ENCODE data around the gene LAMB4.

Gene LAMB4

DNA sequence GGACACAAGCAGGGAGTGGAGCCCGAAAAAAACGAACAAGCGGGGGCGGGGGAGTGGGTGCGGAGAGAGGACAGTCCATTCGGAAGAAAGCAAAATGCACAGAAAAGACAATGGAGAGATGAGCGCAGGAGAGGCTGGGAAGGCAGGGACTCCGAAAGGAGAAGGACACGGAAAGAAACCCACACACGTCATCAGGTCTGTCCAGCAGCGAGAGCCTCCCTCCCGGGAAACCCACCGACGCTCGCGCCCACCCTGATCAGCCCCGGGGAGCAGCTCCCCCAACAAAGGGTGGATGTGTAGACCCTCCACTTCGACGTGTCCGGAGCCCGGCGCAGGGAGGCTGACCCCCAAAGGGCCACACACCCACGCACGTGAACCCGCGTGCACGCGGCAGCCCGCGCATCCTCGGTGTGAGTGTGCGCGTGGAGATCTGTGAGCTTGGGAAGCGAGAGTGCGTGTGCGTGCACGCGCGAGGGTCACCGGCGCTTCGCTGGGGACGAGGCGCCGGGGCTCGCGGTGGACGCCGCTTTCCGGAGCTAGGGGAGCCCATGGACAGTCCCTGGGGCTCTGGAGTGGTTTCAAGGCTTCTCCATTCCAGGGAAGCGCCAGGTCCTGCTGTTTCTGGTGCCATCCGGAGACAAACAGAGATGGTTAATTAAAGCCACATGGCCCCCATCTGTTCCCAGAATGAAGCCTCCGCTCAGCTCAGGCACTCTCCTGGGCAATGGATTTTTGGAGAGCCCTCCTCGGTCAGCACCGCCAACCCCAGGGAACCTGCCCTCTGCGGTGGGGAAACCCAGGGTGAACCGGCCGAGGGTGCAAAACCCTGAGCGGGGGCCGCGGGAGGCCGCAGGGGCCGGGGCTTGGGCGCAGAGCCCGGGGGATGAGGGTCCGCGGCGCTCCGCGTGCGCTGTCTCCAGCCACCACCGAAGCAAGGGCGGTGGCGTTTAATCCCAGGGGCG, 128.1 kb downstream of the LAMB4 start:
- in situ Hi-C loops (cut with HindIII; ENCODE audit: low sequenced_read_pairs), result no loop called here

- in situ Hi-C loops (cut with HindIII; ENCODE audit: low sequenced_read_pairs), result no loop called here
Measured at GRCh38 chr7:108000875-108001763, 129.0 kb downstream of the LAMB4 start.

DNA sequence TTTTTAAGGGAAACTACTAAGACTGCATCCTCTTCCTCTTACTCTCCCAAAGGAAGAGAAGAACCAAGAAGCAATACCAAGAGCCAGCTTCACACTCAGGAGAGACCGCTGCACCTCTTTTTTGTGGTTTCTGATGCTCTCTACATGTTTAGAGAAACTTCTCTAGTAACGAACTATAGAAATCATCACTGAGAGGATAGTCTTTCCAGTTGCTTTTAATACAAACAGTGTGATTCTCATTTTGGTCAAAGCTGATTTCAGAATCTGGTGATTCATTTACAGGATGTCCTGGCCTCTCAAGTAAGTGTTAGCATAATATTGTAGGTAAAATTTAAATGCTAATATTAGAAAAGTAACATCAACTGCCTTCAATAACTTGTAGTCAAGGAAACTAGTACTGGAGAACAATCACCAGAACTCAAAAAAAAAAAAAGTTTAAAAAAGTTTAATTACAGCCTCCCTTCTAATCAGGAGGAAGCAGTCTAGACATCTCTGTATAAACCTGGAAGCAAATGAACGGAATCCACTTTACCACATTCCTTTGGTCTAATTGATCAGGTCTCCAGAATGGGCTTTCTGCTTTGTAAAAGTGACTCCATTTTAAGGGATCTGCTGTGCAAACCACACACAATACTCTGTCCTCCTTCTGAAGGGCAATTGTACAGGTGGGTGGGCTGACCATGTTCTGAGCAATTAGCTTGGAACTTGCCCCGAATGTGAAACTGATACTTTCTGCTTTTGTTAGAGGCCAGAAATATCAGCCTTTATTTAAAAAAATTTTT, 130.2 kb downstream of the LAMB4 start:
- in situ Hi-C loops (cut with HindIII; ENCODE audit: low sequenced_read_pairs), result no loop called here

- in situ Hi-C loops (cut with HindIII; ENCODE audit: low sequenced_read_pairs), result no loop called here
Measured at GRCh38 chr7:107998660-107999480, 131.3 kb downstream of the LAMB4 start.

DNA sequence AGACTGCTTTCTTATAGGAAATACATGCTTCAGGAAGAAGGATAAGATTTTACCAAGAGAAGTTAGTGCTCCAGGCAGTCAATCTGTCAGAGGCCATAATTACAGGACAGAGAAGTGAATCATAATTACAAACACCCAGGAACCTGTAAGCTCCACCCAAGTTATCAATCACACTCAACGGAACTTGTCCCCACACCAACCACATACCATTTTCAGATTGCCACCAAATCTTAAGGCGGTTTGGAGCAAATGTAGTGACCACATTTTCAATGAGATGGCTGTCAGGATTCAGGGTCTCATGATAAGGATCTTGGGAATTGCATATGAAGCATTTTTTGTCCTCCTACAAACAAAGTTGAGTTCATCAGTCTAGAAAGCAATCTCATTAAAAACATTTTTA, 132.0 kb downstream of the LAMB4 start:
- in situ Hi-C loops (cut with HindIII; ENCODE audit: low sequenced_read_pairs), result no loop called here

DNA sequence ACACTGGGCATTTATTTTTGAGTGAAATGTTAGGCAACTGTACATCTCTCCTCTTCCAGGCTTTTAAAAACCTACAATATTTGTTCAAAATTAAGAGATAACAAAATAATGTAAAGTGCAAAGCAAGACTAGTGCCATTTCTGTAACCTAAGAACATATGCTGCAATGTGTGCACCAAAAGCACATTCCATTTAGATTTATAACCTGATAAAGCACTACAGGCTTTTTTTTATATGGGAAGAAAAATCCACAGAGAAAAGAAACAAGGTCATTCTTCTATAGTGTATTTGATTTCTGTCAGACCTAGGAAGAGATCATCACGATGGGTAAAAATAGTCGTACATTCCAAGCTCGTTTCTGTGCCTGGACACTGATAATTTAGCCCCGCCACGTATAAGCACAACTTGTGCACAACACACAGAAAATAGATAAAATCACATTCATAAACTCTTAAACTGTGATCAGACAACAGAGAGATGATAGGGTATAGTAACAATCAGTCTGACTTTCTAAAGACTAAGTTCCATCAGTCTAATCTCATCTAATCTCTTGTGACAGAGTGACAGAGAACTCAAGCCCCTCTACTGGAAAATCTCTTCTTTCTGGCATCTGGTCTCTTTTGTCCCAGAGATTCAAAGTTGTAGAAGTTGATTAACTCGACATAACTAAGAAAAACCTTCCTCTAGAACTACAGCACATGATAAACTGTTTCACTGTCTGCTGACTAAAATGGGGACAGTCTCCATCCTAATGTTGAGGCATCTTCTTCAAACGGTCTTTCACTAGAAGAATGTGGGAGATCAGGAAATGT, 133.9 kb downstream of the LAMB4 start:
- in situ Hi-C loops (cut with HindIII; ENCODE audit: low sequenced_read_pairs), result no loop called here

GRCh38 chr7:107995184-107996071, 134.7 kb downstream of the LAMB4 start:
- in situ Hi-C loops (cut with HindIII; ENCODE audit: low sequenced_read_pairs), result no loop called here

DNA sequence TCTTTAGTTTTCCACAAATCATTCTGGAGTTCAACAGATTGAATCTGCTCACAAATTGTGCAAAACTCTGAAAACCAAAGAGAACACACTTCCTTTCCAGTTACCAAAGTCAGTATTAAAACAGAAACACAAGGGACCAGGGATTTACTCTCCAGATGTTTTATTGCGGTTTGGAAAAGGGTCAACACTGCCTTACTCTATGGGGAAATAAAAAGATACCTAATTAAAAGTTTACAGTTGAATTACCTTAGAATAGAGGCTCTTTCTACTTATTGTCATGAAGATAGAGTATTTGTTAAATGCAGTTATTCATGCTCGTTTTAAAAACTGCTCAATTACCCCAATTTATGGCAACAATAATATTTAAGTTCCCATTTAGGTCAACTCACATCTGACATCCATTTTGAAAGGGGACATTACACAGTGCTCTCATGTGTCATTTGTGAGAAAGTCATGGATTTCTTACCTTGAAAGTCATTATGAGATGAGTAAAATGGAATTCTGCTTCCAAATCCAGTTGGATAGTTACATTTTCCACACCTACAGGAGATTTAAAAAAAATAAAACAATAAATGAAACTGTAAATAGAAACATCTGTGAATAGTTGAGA, 135.6 kb downstream of the LAMB4 start:
- in situ Hi-C loops (cut with HindIII; ENCODE audit: low sequenced_read_pairs), result no loop called here

GRCh38 chr7:107993891-107994291, 136.3 kb downstream of the LAMB4 start:
- in situ Hi-C loops (cut with HindIII; ENCODE audit: low sequenced_read_pairs), result no loop called here

- in situ Hi-C loops (cut with HindIII; ENCODE audit: low sequenced_read_pairs), result no loop called here
Measured at GRCh38 chr7:107989618-107990373, 140.4 kb downstream of the LAMB4 start.

GRCh38 chr7:107982918-107983389, 147.2 kb downstream of the LAMB4 start:
- in situ Hi-C loops (cut with HindIII; ENCODE audit: low sequenced_read_pairs), result loop anchor here (5.0 kb wide), 1 partner anchor 51 kb away; no protein-coding TSS in a partner anchor

DNA sequence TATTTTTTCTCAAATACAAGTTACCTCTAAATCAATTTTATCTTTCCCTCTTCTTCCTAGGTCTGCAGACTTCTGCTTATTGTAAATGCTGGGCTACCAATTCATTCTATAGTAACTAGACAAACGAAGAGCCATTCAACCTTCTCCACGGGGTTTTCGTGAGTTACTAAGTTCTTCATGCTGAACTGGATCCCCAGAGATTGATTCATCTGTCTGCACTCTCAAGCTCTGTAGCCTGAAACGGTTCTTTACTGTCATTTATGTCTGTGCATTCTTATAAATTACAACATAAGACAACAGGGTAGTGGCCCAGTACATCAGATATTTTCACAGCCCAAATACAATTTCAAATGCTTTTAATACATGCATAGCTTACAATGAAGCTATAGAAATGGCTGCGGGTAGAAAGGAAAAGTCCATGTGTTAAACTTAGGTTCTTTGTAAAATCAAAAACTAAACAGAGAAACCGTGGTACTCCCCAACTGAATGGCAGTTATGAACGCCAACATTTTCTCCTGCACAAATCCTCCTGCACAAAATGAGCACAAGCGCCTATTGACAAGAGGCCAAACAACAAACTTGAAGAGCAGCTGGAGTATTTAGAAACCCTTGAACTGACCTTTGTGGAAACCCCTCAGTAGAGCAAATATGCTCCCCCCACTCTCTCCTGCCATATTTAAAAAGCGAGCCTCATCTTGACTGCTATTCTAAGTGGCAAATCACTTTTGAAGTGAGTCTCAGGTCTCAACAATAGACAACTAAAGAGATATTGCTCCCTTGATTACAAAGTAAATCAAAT, 147.9 kb downstream of the LAMB4 start:
- in situ Hi-C loops (cut with HindIII; ENCODE audit: low sequenced_read_pairs), result loop anchor here (5.0 kb wide), 1 partner anchor 50 kb away; no protein-coding TSS in a partner anchor

DNA sequence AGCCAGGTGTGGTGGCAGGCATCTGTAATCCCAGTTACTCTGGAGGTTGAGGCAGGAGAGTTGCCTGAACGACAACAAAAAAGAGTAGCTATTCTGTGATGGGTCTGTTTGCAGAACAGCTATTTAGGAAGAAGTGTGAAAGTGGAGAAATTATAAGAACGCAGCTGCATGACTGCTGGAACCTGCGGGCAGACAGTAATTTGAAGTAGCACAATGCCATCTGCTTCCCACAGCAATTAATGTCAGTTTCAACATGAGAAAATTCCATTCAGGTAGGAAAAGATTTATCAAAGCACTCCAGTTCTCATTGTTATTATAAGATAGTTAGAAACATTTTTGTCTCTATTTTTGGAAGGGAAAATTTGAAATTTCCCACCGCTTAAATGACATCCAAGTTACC, 148.7 kb downstream of the LAMB4 start:
- in situ Hi-C loops (cut with HindIII; ENCODE audit: low sequenced_read_pairs), result loop anchor here (5.0 kb wide), 1 partner anchor 49 kb away; no protein-coding TSS in a partner anchor

GRCh38 chr7:107980671-107981190, 149.4 kb downstream of the LAMB4 start:
- in situ Hi-C loops (cut with HindIII; ENCODE audit: low sequenced_read_pairs), result loop anchor here (5.0 kb wide), 1 partner anchor 48 kb away; no protein-coding TSS in a partner anchor

GRCh38 chr7:107980171-107980570, 150.0 kb downstream of the LAMB4 start:
- in situ Hi-C loops (cut with HindIII; ENCODE audit: low sequenced_read_pairs), result loop anchor here (5.0 kb wide), 1 partner anchor 48 kb away; no protein-coding TSS in a partner anchor

All from endothelial cell of hepatic sinusoid (primary cell).